HEK293 (cell line): ENCODE results near the gene SFMBT2.

Experiments used
- CTCF ChIA-PET: fragments of 350-600 bp; formaldehyde crosslinking; extraction: SDS; loops from one replicate; lab custom pipeline; 2021; ENCODE audit warnings: antibody characterized with exemption; lab: Yijun Ruan, JAX
- POLR2A ChIA-PET: fragments of 300-600 bp; formaldehyde crosslinking; extraction: SDS; loops from one replicate; lab custom pipeline; 2020; ENCODE audit warnings: antibody characterized with exemption, inconsistent platforms; lab: Yijun Ruan, JAX
- H3K27ac ChIP-seq: fragments of 200-500 bp; sonication (Bioruptor generic); 2 replicates; pipeline ENCODE4 v1.5.1; 2014; ENCODE audit warnings: low read depth, low read length, control low read depth, inconsistent platforms; ENCODE audit errors: extremely low read depth
- H3K36me3 ChIP-seq, 2 experiments: fragments of 200-500 bp in 1 of 2; sonication (Bioruptor generic) in 1 of 2; 1 replicate in 1 of 2; 2 replicates in 1 of 2; pipeline ENCODE4 v1.5.1; 2014 to 2017; ENCODE audit warnings: inconsistent platforms in 2 of 2, low read length in 2 of 2; ENCODE audit not compliant: control insufficient read depth in 2 of 2, insufficient read depth in 1 of 2
- H3K4me1 ChIP-seq: fragments of 200-500 bp; sonication (Bioruptor generic); 2 replicates; pipeline ENCODE4 v1.5.1; 2014; ENCODE audit warnings: mild to moderate bottlenecking, low read length, inconsistent platforms; ENCODE audit not compliant: control insufficient read depth, insufficient read depth
- H3K4me3 ChIP-seq: 2 replicates; pipeline ENCODE4 v1.5.1; 2011; ENCODE audit warnings: low read depth, mild to moderate bottlenecking, control low read depth, low read length, moderate library complexity
- H3K9me3 ChIP-seq: fragments of 200-500 bp; sonication (Bioruptor generic); 2 replicates; pipeline ENCODE4 v1.5.1; 2014; ENCODE audit warnings: low read depth, low read length, inconsistent platforms; ENCODE audit not compliant: control insufficient read depth, insufficient read depth
- GLIS1 ChIP-seq: fragments of 450-650 bp; formaldehyde crosslinking; IDR thresholded peaks from 2 replicates; pipeline ENCODE4 v1.5.1; 2016; ENCODE audit warnings: missing biosample characterization, missing genetic modification characterization
- MZF1 ChIP-seq: fragments of 450-650 bp; formaldehyde crosslinking; IDR thresholded peaks from 2 replicates; pipeline ENCODE4 v1.5.1; 2017; ENCODE audit warnings: missing biosample characterization, missing genetic modification characterization, borderline replicate concordance
- PBX3 ChIP-seq: sonication (generic); formaldehyde crosslinking; IDR thresholded peaks from 2 replicates; pipeline ENCODE4 v1.8.1; 2022; ENCODE audit warnings: mild to moderate bottlenecking, moderate library complexity, missing genetic modification reagents
- PRDM10 ChIP-seq: fragments of 450-650 bp; formaldehyde crosslinking; IDR thresholded peaks from 2 replicates; pipeline ENCODE4 v1.5.1; 2016; ENCODE audit warnings: missing biosample characterization, missing genetic modification characterization
- PRDM6 ChIP-seq: fragments of 450-650 bp; formaldehyde crosslinking; IDR thresholded peaks from 2 replicates; pipeline ENCODE4 v1.5.1; 2017; ENCODE audit warnings: missing biosample characterization, missing genetic modification characterization
- SCRT2 ChIP-seq: fragments of 450-650 bp; formaldehyde crosslinking; IDR thresholded peaks from 2 replicates; pipeline ENCODE4 v1.5.1; 2016; ENCODE audit warnings: missing biosample characterization, missing genetic modification characterization
- SP2 ChIP-seq: fragments of 450-650 bp; formaldehyde crosslinking; IDR thresholded peaks from 2 replicates; pipeline ENCODE4 v1.5.1; 2016; ENCODE audit warnings: missing biosample characterization, missing genetic modification characterization
- TRIM28 ChIP-seq: IDR thresholded peaks from 2 replicates; pipeline ENCODE4 v1.6.1; 2011; ENCODE audit warnings: low read length, control low read depth, borderline replicate concordance
- ZBTB17 ChIP-seq: fragments of 450-650 bp; formaldehyde crosslinking; IDR thresholded peaks from 2 replicates; pipeline ENCODE4 v1.5.1; 2016; ENCODE audit warnings: missing biosample characterization, missing genetic modification characterization
- ZNF132 ChIP-seq: fragments of 450-650 bp; formaldehyde crosslinking; IDR thresholded peaks from 2 replicates; pipeline ENCODE4 v1.5.1; 2017; ENCODE audit warnings: missing biosample characterization, missing genetic modification characterization, borderline replicate concordance
- ZNF223 ChIP-seq: fragments of 450-650 bp; formaldehyde crosslinking; IDR thresholded peaks from 2 replicates; pipeline ENCODE4 v1.5.1; 2016; ENCODE audit warnings: missing biosample characterization, missing genetic modification characterization
- ZNF248 ChIP-seq: fragments of 450-650 bp; formaldehyde crosslinking; IDR thresholded peaks from 2 replicates; pipeline ENCODE4 v1.5.1; 2017; ENCODE audit warnings: missing biosample characterization, missing genetic modification characterization
- ZNF37A ChIP-seq: fragments of 450-650 bp; IDR thresholded peaks from 2 replicates; pipeline ENCODE4 v1.5.1; 2018; ENCODE audit warnings: missing biosample characterization, missing genetic modification characterization
- ZNF404 ChIP-seq: fragments of 450-650 bp; formaldehyde crosslinking; IDR thresholded peaks from 2 replicates; pipeline ENCODE4 v1.5.1; 2017; ENCODE audit warnings: missing biosample characterization, missing genetic modification characterization
- ZNF426 ChIP-seq: fragments of 450-650 bp; formaldehyde crosslinking; IDR thresholded peaks from 2 replicates; pipeline ENCODE4 v1.5.1; 2017; ENCODE audit warnings: missing biosample characterization, missing genetic modification characterization, mild to moderate bottlenecking, inconsistent platforms, moderate library complexity
- ZNF510 ChIP-seq: fragments of 450-650 bp; formaldehyde crosslinking; IDR thresholded peaks from 2 replicates; pipeline ENCODE4 v1.5.1; 2018; ENCODE audit warnings: mild to moderate bottlenecking, missing genetic modification characterization, missing biosample characterization; ENCODE audit not compliant: insufficient replicate concordance
- ZNF555 ChIP-seq: fragments of 450-650 bp; formaldehyde crosslinking; conservative IDR thresholded peaks from 2 replicates; pipeline ENCODE4 v1.5.1; 2017; ENCODE audit warnings: missing biosample characterization, mild to moderate bottlenecking, missing genetic modification characterization, inconsistent platforms
- ZNF580 ChIP-seq: fragments of 450-650 bp; formaldehyde crosslinking; IDR thresholded peaks from 2 replicates; pipeline ENCODE4 v1.5.1; 2016; ENCODE audit warnings: missing biosample characterization, missing genetic modification characterization
- ZNF585B ChIP-seq: fragments of 450-650 bp; formaldehyde crosslinking; IDR thresholded peaks from 2 replicates; pipeline ENCODE4 v1.5.1; 2016; ENCODE audit warnings: missing biosample characterization, missing genetic modification characterization
- ZNF621 ChIP-seq: fragments of 450-650 bp; formaldehyde crosslinking; IDR thresholded peaks from 2 replicates; pipeline ENCODE4 v1.5.1; 2017; ENCODE audit warnings: missing biosample characterization, missing genetic modification characterization
- ZNF645 ChIP-seq: fragments of 450-650 bp; formaldehyde crosslinking; IDR thresholded peaks from 2 replicates; pipeline ENCODE4; 2016; ENCODE audit warnings: missing biosample characterization, missing genetic modification characterization
- ZNF776 ChIP-seq: fragments of 450-650 bp; formaldehyde crosslinking; IDR thresholded peaks from 2 replicates; pipeline ENCODE4 v1.5.0; 2017; ENCODE audit warnings: missing biosample characterization, missing genetic modification characterization, borderline replicate concordance
- ZNF791 ChIP-seq: fragments of 450-650 bp; formaldehyde crosslinking; IDR thresholded peaks from 2 replicates; pipeline ENCODE4 v1.5.1; 2016; ENCODE audit warnings: missing biosample characterization, missing genetic modification characterization
- ZSCAN23 ChIP-seq: fragments of 450-650 bp; formaldehyde crosslinking; IDR thresholded peaks from 2 replicates; pipeline ENCODE4 v1.5.1; 2016; ENCODE audit warnings: missing biosample characterization, missing genetic modification characterization

SFMBT2 gene

GRCh38 chr10:7315906-7316305 lies 94.9 kb downstream of the SFMBT2 start (continued):
- TF ChIP-seq PBX3 (CRISPR knock-in tag) (no peak), ZNF621 (tag by site-specific recombination) (no peak)

- TF ChIP-seq ZNF580 (tag by site-specific recombination) (no peak), PBX3 (CRISPR knock-in tag) (no peak), SP2 (tag by site-specific recombination) (no peak), PRDM6 (peak; percentile 24; the same call in 1 of the 2 replicates), ZNF645 (tag by site-specific recombination) (no peak), ZNF426 (tag by site-specific recombination) (no peak), ZNF248 (tag by site-specific recombination) (no peak), ZSCAN23 (tag by site-specific recombination) (no peak), ZNF37A (no peak), MZF1 (tag by site-specific recombination) (no peak), SCRT2 (tag by site-specific recombination) (0 out of 2 replicates have a peak, but pooled peaks have one; percentile 17), ZNF585B (tag by site-specific recombination) (no peak), ZNF404 (no peak), ZNF791 (tag by site-specific recombination) (no peak), ZNF132 (tag by site-specific recombination) (no peak)
- POLR2A ChIA-PET = no interaction called here
Observed at GRCh38 chr10:7314170-7314569, 96.7 kb downstream of the SFMBT2 start.

GRCh38 chr10:7312488-7312857 lies 98.4 kb downstream of the SFMBT2 start:
- POLR2A ChIA-PET = no interaction called here
- no peak for TF ChIP-seq ZNF776 (tag by site-specific recombination)
- 0 out of 2 replicates have a peak, but pooled peaks have one; percentile 17 for TF ChIP-seq TRIM28
- TF ChIP-seq ZNF510 (tag by site-specific recombination) = no peak
- TF ChIP-seq PRDM10 (tag by site-specific recombination) = peak; percentile 58; the same call in 1 of the 2 replicates
- peak; percentile 96 for TF ChIP-seq GLIS1 (tag by site-specific recombination)
- TF ChIP-seq ZBTB17 (tag by site-specific recombination) = peak; percentile 90; the same call in 1 of the 2 replicates
- TF ChIP-seq ZNF223 (tag by site-specific recombination) = no peak
- TF ChIP-seq ZNF555 (tag by site-specific recombination) = no peak

More at GRCh38 chr10:7314170-7314569, 96.7 kb downstream of the SFMBT2 start:
- Histone ChIP-seq H3K9me3 (no peaks in the 10 kb centered on the region), H3K27ac (no peak overlapping the region), H3K36me3 (peaks cover 0 to 2% of the 10 kb centered on the region in 2 experiments; a peak in 1 of 3 replicates), H3K4me1 (peaks cover 25% of the 10 kb centered on the region), H3K4me3 (no peak overlapping the region)
- CTCF ChIA-PET = interaction anchor here (0.6 kb wide), 1 partner anchor 37 kb away, joined by 3 read pairs; no protein-coding TSS in a partner anchor

More at GRCh38 chr10:7312488-7312857, 98.4 kb downstream of the SFMBT2 start:
- no peaks in the 10 kb centered on the region for H3K9me3 ChIP-seq
- CTCF ChIA-PET = no interaction called here
- peaks cover 13% of the 10 kb centered on the region for H3K4me1 ChIP-seq
- no peak overlapping the region; the same call in 1 of the 2 replicates for H3K27ac ChIP-seq
- peaks cover 0 to 10% of the 10 kb centered on the region in 2 experiments; a peak in 1 of 3 replicates for H3K36me3 ChIP-seq
- H3K4me3 ChIP-seq = no peak overlapping the region
